ENCODE measurements around the gene ABCC8.
A peak's percentile ranks its signal among the peaks of the same experiment; 100 is the strongest.

ABCC8 gene

GRCh38 chr11:17403980-17404759 lies 72.5 kb downstream of the ABCC8 start:
- DNase-seq (ENCODE audit: low spot score), result no peak

- no peak for DNase-seq (ENCODE audit: low spot score)
Observed at GRCh38 chr11:17402486-17402885, 74.2 kb downstream of the ABCC8 start.

GRCh38 chr11:17401841-17402240 lies 74.8 kb downstream of the ABCC8 start:
- DNase-seq (ENCODE audit: low spot score), result no peak

- no peak for DNase-seq (ENCODE audit: low spot score)
Observed at GRCh38 chr11:17401316-17401715, 75.3 kb downstream of the ABCC8 start.

GRCh38 chr11:17400048-17400775 lies 76.4 kb downstream of the ABCC8 start:
- DNase-seq (ENCODE audit: low spot score), result no peak

- DNase-seq (ENCODE audit: low spot score), result no peak
Observed at GRCh38 chr11:17399236-17399635, 77.4 kb downstream of the ABCC8 start.

GRCh38 chr11:17397311-17398002 lies 79.2 kb downstream of the ABCC8 start:
- no peak for DNase-seq (ENCODE audit: low spot score)

GRCh38 chr11:17396598-17397310 lies 79.9 kb downstream of the ABCC8 start:
- DNase-seq (ENCODE audit: low spot score), result no peak

- no peak for DNase-seq (ENCODE audit: low spot score)
Observed at GRCh38 chr11:17395978-17396377, 80.7 kb downstream of the ABCC8 start.

- DNase-seq (ENCODE audit: low spot score), result no peak
Observed at GRCh38 chr11:17395554-17395961, 81.1 kb downstream of the ABCC8 start.

GRCh38 chr11:17394743-17395390 lies 81.8 kb downstream of the ABCC8 start:
- no peak for DNase-seq (ENCODE audit: low spot score)

- DNase-seq (ENCODE audit: low spot score), result no peak
Observed at GRCh38 chr11:17393472-17393871, 83.2 kb downstream of the ABCC8 start.

- DNase-seq (ENCODE audit: low spot score), result no peak
Observed at GRCh38 chr11:17392872-17393271, 83.8 kb downstream of the ABCC8 start.

- no peak for DNase-seq (ENCODE audit: low spot score)
Observed at GRCh38 chr11:17391493-17392355, 84.9 kb downstream of the ABCC8 start.

- no peak for DNase-seq (ENCODE audit: low spot score)
Observed at GRCh38 chr11:17389957-17390649, 86.5 kb downstream of the ABCC8 start.

GRCh38 chr11:17389211-17389956 lies 87.3 kb downstream of the ABCC8 start:
- peak; percentile 76 for DNase-seq (ENCODE audit: low spot score)

- no peak for DNase-seq (ENCODE audit: low spot score)
Observed at GRCh38 chr11:17388609-17389210, 87.9 kb downstream of the ABCC8 start, which contains the start of gene KCNJ11. Gene KCNJ11 (minus strand): TSS chr11:17388659. CDS start chr11:17388091, 568 bp downstream.

- DNase-seq (ENCODE audit: low spot score), result no peak
Observed at GRCh38 chr11:17387811-17388210, 88.8 kb downstream of the ABCC8 start.

- no peak for DNase-seq (ENCODE audit: low spot score)
Observed at GRCh38 chr11:17387254-17387653, 89.4 kb downstream of the ABCC8 start.

All from CD4-positive, alpha-beta T cell treated with Interleukin-2 at 100 ng/mL for 4 hours (primary cell).